Ishikawa (cell line): Measurements from ENCODE around the gene GFI1.

Experiments used
- CEBPB ChIP-seq: IDR thresholded peaks from 2 replicates; pipeline ENCODE4 v1.6.1; 2012
- CREB1 ChIP-seq: IDR thresholded peaks from 2 replicates; pipeline ENCODE4 v1.6.1; 2012; ENCODE audit warnings: low read depth
- EGR1 ChIP-seq: IDR thresholded peaks from 2 replicates; pipeline ENCODE4 v1.6.1; 2012
- EP300 ChIP-seq: IDR thresholded peaks from 2 replicates; pipeline ENCODE4 v1.6.1; 2012; ENCODE audit warnings: borderline replicate concordance
- FOXM1 ChIP-seq: IDR thresholded peaks from 2 replicates; pipeline ENCODE4 v1.6.1; 2012; ENCODE audit warnings: low read depth, borderline replicate concordance
- NFIC ChIP-seq: IDR thresholded peaks from 2 replicates; pipeline ENCODE4 v1.6.1; 2012
- RAD21 ChIP-seq: IDR thresholded peaks from 2 replicates; pipeline ENCODE4 v1.6.1; 2012; ENCODE audit warnings: low read depth
- TAF1 ChIP-seq: IDR thresholded peaks from 2 replicates; pipeline ENCODE4 v1.6.1; 2012; ENCODE audit warnings: low read depth, mild to moderate bottlenecking
- TCF12 ChIP-seq: IDR thresholded peaks from 2 replicates; pipeline ENCODE4 v1.6.1; 2012; ENCODE audit warnings: low read depth
- TEAD4 ChIP-seq: IDR thresholded peaks from 2 replicates; pipeline ENCODE4 v1.6.1; 2012
- YY1 ChIP-seq: IDR thresholded peaks from 2 replicates; pipeline ENCODE4 v1.6.1; 2012; ENCODE audit warnings: low read depth
- ZBTB7A ChIP-seq: IDR thresholded peaks from 2 replicates; pipeline ENCODE4 v1.6.1; 2012; ENCODE audit warnings: low read depth
- TF ChIP-seq, protein P1 (sequence below): IDR thresholded peaks from 2 replicates; pipeline ENCODE4 v1.6.1; 2012; ENCODE audit warnings: low read depth, mild to moderate bottlenecking
- TF ChIP-seq, protein P2 (sequence below): IDR thresholded peaks from 2 replicates; pipeline ENCODE4 v1.6.1; 2012
- TF ChIP-seq, protein P3 (sequence below): IDR thresholded peaks from 2 replicates; pipeline ENCODE4 v1.6.1; 2012

Gene GFI1

DNA sequence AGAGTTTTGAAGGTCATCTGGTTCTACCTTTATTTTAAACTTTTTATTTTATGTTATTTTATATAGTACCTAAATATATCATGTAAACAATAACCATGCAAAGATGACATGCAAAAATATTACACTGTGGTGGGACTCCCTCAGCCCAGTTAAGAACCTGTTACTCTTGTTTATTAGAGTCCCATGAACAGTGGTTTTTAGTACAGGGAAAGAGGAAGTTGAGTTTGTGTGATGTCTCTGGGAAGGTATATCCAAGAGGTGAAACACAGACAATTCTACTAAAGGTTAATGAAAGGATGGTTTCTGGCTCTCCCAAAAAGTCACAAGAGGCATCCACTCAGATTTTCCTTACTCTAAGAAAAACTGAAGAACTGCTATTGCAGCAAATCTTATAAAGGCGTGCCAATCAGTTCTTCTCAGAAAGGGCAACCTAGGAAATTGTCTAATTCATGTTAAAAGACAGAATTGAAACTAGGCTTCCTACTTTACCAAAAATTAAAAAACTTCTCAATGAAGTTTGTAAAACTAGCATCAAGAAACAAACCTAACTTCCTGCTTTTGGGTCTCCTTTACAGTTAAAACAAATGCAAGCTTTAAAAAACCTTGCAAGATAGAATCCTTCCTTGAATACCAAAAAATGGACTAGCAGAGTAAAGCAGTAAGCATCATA, 19.9 kb downstream of the GFI1 start:
- no peak for TF ChIP-seq ZBTB7A

DNA sequence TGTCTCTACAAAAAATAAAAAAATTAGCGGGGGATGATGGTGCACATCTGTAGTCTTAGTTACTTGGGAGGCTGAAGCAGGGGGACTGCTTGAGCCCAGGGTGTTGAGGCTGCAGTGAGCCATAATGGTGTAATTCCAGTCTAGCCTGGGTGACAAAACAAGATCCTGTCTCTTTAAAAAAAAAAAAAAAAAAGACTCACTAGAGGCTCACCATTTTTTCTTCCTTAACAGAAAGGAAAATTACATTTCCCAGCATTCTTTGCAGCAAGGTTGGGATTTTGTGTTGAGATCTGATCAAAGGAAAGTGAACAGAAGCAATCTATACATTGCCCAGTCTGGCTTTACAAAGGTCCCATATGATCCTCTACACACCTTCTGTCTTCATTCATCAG, 21.5 kb downstream of the GFI1 start:
- TF ChIP-seq NFIC (no peak), TEAD4 (no peak), ZBTB7A (no peak), EP300 (no peak), CREB1 (no peak), TAF1 (no peak), YY1 (no peak), EGR1 (no peak)
- TF ChIP-seq, protein P1, sequence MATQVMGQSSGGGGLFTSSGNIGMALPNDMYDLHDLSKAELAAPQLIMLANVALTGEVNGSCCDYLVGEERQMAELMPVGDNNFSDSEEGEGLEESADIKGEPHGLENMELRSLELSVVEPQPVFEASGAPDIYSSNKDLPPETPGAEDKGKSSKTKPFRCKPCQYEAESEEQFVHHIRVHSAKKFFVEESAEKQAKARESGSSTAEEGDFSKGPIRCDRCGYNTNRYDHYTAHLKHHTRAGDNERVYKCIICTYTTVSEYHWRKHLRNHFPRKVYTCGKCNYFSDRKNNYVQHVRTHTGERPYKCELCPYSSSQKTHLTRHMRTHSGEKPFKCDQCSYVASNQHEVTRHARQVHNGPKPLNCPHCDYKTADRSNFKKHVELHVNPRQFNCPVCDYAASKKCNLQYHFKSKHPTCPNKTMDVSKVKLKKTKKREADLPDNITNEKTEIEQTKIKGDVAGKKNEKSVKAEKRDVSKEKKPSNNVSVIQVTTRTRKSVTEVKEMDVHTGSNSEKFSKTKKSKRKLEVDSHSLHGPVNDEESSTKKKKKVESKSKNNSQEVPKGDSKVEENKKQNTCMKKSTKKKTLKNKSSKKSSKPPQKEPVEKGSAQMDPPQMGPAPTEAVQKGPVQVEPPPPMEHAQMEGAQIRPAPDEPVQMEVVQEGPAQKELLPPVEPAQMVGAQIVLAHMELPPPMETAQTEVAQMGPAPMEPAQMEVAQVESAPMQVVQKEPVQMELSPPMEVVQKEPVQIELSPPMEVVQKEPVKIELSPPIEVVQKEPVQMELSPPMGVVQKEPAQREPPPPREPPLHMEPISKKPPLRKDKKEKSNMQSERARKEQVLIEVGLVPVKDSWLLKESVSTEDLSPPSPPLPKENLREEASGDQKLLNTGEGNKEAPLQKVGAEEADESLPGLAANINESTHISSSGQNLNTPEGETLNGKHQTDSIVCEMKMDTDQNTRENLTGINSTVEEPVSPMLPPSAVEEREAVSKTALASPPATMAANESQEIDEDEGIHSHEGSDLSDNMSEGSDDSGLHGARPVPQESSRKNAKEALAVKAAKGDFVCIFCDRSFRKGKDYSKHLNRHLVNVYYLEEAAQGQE = no peak
- TF ChIP-seq, protein P2, sequence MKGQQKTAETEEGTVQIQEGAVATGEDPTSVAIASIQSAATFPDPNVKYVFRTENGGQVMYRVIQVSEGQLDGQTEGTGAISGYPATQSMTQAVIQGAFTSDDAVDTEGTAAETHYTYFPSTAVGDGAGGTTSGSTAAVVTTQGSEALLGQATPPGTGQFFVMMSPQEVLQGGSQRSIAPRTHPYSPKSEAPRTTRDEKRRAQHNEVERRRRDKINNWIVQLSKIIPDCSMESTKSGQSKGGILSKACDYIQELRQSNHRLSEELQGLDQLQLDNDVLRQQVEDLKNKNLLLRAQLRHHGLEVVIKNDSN = no peak

DNA sequence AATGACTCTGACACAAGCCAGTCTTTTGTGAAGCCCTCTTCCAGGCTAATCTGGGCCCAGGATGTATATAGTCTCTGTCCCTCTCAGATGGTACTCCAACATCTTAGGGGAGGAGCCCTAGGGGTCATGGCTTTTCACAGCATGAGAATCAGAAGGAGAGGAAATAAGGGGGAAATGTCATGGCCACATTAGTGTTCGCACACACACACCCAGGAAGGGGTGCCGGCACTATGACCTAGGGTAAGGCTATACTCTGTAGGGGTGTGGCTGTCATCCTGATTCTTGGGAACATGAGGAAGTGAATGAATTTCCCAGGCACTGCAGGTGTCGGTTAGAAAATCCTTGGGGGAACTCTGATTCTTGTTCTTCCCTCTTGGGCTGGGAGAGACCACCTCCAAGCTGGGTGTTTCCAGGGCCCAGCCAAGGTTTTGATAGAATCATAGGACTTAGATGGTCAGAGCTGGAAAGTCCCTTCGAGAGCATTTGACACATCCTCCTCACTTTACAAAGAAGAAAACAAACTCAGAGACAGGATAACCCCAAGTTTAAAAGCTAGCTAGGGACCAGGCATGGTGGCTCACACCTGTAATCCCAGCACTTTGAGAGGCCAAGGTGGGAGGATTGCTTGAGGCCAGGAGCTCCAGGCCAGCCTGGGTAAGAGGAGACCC, 22.0 kb downstream of the GFI1 start:
- TF ChIP-seq FOXM1 (no peak), CEBPB (no peak), TEAD4 (no peak), EGR1 (no peak), NFIC (no peak), EP300 (no peak), TCF12 (no peak), RAD21 (no peak), ZBTB7A (no peak), YY1 (no peak), CREB1 (no peak), TAF1 (no peak)
- TF ChIP-seq, protein P3, sequence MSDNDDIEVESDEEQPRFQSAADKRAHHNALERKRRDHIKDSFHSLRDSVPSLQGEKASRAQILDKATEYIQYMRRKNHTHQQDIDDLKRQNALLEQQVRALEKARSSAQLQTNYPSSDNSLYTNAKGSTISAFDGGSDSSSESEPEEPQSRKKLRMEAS = no peak
- TF ChIP-seq, protein P2 = no peak
- TF ChIP-seq, protein P1 = no peak

DNA sequence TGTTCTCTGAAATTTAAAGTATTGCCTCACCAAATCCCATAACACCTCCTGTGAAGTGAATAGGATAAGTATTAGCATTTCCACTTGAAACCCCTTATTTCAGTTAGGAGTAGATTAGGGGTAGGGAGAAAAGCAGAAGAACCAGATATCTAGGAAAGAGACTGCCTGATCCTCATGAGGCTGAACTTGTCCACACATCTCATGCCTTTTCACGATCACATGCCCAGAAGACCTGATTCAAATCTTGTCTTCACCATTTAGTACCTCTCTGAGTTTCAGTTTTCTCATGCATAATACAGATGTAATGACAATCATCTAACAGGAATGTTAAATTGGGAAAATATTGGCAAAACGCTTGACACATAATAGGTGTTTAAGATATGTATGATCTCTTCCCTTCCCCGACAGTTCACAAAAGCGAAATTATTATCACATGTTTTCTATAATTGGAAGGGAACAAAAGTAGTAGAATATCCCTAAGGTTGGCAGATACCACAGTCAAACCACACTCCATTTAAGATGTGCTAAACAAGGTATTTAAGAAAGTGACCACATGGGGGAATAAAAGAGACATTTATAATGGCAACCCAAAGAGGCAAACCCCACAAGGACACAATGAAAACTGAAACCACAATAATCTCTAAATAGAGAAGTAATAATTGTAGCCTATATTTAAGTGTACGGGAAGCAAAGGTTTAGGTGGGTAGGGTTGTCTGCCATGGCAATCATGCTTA, 25.2 kb downstream of the GFI1 start:
- TF ChIP-seq FOXM1 (no peak), EP300 (no peak), TCF12 (no peak), RAD21 (peak; percentile 43), YY1 (no peak)
- TF ChIP-seq, protein P2 = no peak

DNA sequence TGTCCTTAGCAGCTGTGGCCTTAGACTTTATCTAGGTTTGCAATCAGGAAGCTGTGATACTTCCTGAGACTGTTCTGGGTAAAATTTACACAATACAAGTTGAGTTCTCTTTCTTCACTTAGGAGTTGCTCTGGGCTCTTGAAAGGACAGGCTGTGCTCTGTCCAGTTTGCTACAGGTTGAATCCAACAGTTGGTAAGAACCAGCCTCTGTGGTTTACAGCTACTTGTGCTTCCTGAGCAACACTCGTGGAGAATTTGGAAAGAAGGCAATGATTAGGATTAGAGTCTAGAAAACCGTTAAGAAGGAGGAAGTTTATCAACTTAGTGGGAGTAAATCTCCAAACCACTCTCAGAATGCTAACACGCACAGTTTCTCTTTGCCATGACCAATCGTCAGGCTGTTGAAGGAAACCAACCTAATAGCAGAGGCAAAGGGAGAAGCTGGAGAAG, 26.8 kb downstream of the GFI1 start:
- TF ChIP-seq RAD21 (no peak), EP300 (no peak), TCF12 (no peak), CEBPB (no peak), YY1 (no peak), ZBTB7A (no peak), NFIC (no peak), EGR1 (no peak), TEAD4 (no peak), CREB1 (no peak), TAF1 (no peak)
- TF ChIP-seq, protein P3 = no peak
